Measurements from ENCODE around the gene CCDC69.
"Not testable (repeated sequence)": the region's sequence is repeated elsewhere in the genome, so short reads cannot be mapped to it uniquely, and the experiment has no call there.

The CCDC69 gene

GRCh38 chr5:151243127-151243526 lies 19.2 kb upstream of the CCDC69 start:
- DNase-seq (ENCODE audit: low spot score), result no peak
- no peak overlapping the region for H3K23ac ChIP-seq (ENCODE audit: low read depth, low read length, poor library complexity)
- H3K18ac ChIP-seq (ENCODE audit: low read length), result no peak overlapping the region
- H2AK5ac ChIP-seq (ENCODE audit: low read depth, low read length), result no peak overlapping the region
- no peak overlapping the region for H2BK5ac ChIP-seq (ENCODE audit: low read length)
- H4K8ac ChIP-seq (ENCODE audit: low read depth, low read length), result no peak overlapping the region
- H3K27ac ChIP-seq (replicated peaks; ENCODE audit: low read length), result no peak overlapping the region
- peaks cover 0 to 25% (median 0%) of the 10 kb centered on the region in 3 experiments for H3K27me3 ChIP-seq (ENCODE audit: control insufficient read depth in 3 of 3, insufficient read depth in 3 of 3, low read depth in 1 of 3, low read length in 3 of 3)
- H3K9me3 ChIP-seq (replicated peaks in 1 of 2; ENCODE audit: control insufficient read depth in 2 of 2, insufficient read depth in 1 of 2, low read depth in 1 of 2, low read length in 2 of 2), result no peaks in the 10 kb centered on the region
- no peaks in the 10 kb centered on the region for H3K79me1 ChIP-seq (ENCODE audit: low read depth, low read length)
- H3K9ac ChIP-seq (ENCODE audit: low read depth, low read length, poor library complexity), result no peak overlapping the region
- no peak overlapping the region for H3K14ac ChIP-seq (ENCODE audit: low read length)
- no peak overlapping the region for H4K91ac ChIP-seq (ENCODE audit: low read depth, low read length, poor library complexity)
- no peak overlapping the region for H2AFZ ChIP-seq (ENCODE audit: low read length)
- no peak overlapping the region for H3K4me2 ChIP-seq (ENCODE audit: insufficient read depth, low read length, poor library complexity, severe bottlenecking)
- WGBS, 2 donors (ENCODE audit: extremely low coverage in 2 of 2, insufficient read length in 2 of 2, insufficient replicate concordance in 1 of 2), result no CpG with 5 or more reads among the region's 4 CpGs
- no peak overlapping the region for H2BK12ac ChIP-seq (ENCODE audit: low read length)
- H3K4me3 ChIP-seq (ENCODE audit: low read length in 2 of 2), result no peak overlapping the region
- no peak overlapping the region for H2BK15ac ChIP-seq (ENCODE audit: low read length)
- no peak overlapping the region for H2BK120ac ChIP-seq (ENCODE audit: low read depth, low read length)
- no peaks in the 10 kb centered on the region for H3K4me1 ChIP-seq (ENCODE audit: control insufficient read depth in 2 of 2, insufficient read depth in 1 of 2, low read depth in 1 of 2, low read length in 2 of 2)
- H3K36me3 ChIP-seq (replicated peaks in 1 of 2; ENCODE audit: control insufficient read depth in 2 of 2, insufficient read depth in 2 of 2, low read length in 2 of 2), result no peaks in the 10 kb centered on the region
- no peak overlapping the region for H3K4ac ChIP-seq (ENCODE audit: low read length)

- Histone ChIP-seq H2BK120ac (ENCODE audit: low read depth, low read length) (no peak overlapping the region), H3K79me1 (ENCODE audit: low read depth, low read length) (no peaks in the 10 kb centered on the region)
Measured at GRCh38 chr5:151240924-151241635, 17.2 kb upstream of the CCDC69 start.

GRCh38 chr5:151240268-151240835 lies 16.5 kb upstream of the CCDC69 start:
- H4K8ac ChIP-seq (ENCODE audit: low read depth, low read length); H2AFZ ChIP-seq (ENCODE audit: low read length); H3K27me3 ChIP-seq (ENCODE audit: control insufficient read depth in 3 of 3, insufficient read depth in 3 of 3, low read depth in 1 of 3, low read length in 3 of 3); H2BK120ac ChIP-seq (ENCODE audit: low read depth, low read length); H4K91ac ChIP-seq (ENCODE audit: low read depth, low read length, poor library complexity); H3K27ac ChIP-seq (replicated peaks; ENCODE audit: low read length); H3K9ac ChIP-seq (ENCODE audit: low read depth, low read length, poor library complexity); H3K9me3 ChIP-seq (replicated peaks in 1 of 2; ENCODE audit: control insufficient read depth in 2 of 2, insufficient read depth in 1 of 2, low read depth in 1 of 2, low read length in 2 of 2); H3K4me2 ChIP-seq (ENCODE audit: insufficient read depth, low read length, poor library complexity, severe bottlenecking); H3K36me3 ChIP-seq (replicated peaks in 1 of 2; ENCODE audit: control insufficient read depth in 2 of 2, insufficient read depth in 2 of 2, low read length in 2 of 2); DNase-seq (ENCODE audit: low spot score); H2BK12ac ChIP-seq (ENCODE audit: low read length); H3K4ac ChIP-seq (ENCODE audit: low read length); H3K4me1 ChIP-seq (ENCODE audit: control insufficient read depth in 2 of 2, insufficient read depth in 1 of 2, low read depth in 1 of 2, low read length in 2 of 2); H3K14ac ChIP-seq (ENCODE audit: low read length); H2BK5ac ChIP-seq (ENCODE audit: low read length); H3K18ac ChIP-seq (ENCODE audit: low read length); H2BK15ac ChIP-seq (ENCODE audit: low read length); H3K23ac ChIP-seq (ENCODE audit: low read depth, low read length, poor library complexity); H3K79me1 ChIP-seq (ENCODE audit: low read depth, low read length); H2AK5ac ChIP-seq (ENCODE audit: low read depth, low read length); H3K4me3 ChIP-seq (ENCODE audit: low read length in 2 of 2): not testable (repeated sequence)
- WGBS, 2 donors (ENCODE audit: extremely low coverage in 2 of 2, insufficient read length in 2 of 2, insufficient replicate concordance in 1 of 2), result no CpG with 5 or more reads among the region's 10 CpGs

More at GRCh38 chr5:151240924-151241635, 17.2 kb upstream of the CCDC69 start:
- DNase-seq (ENCODE audit: low spot score), result no peak
- Histone ChIP-seq H3K9me3 (replicated peaks in 1 of 2; ENCODE audit: control insufficient read depth in 2 of 2, insufficient read depth in 1 of 2, low read depth in 1 of 2, low read length in 2 of 2) (no peaks in the 10 kb centered on the region), H4K91ac (ENCODE audit: low read depth, low read length, poor library complexity) (no peak overlapping the region), H3K27ac (replicated peaks; ENCODE audit: low read length) (no peak overlapping the region), H3K4me2 (ENCODE audit: insufficient read depth, low read length, poor library complexity, severe bottlenecking) (no peak overlapping the region), H3K4ac (ENCODE audit: low read length) (no peak overlapping the region), H3K27me3 (ENCODE audit: control insufficient read depth in 3 of 3, insufficient read depth in 3 of 3, low read depth in 1 of 3, low read length in 3 of 3) (peaks cover 0 to 13% (median 0%) of the 10 kb centered on the region in 3 experiments), H2BK5ac (ENCODE audit: low read length) (no peak overlapping the region), H4K8ac (ENCODE audit: low read depth, low read length) (no peak overlapping the region), H2AK5ac (ENCODE audit: low read depth, low read length) (no peak overlapping the region), H3K36me3 (replicated peaks in 1 of 2; ENCODE audit: control insufficient read depth in 2 of 2, insufficient read depth in 2 of 2, low read length in 2 of 2) (no peaks in the 10 kb centered on the region), H3K23ac (ENCODE audit: low read depth, low read length, poor library complexity) (no peak overlapping the region), H3K14ac (ENCODE audit: low read length) (no peak overlapping the region), H3K4me3 (ENCODE audit: low read length in 2 of 2) (no peak overlapping the region), H3K18ac (ENCODE audit: low read length) (no peak overlapping the region), H3K4me1 (ENCODE audit: control insufficient read depth in 2 of 2, insufficient read depth in 1 of 2, low read depth in 1 of 2, low read length in 2 of 2) (no peaks in the 10 kb centered on the region), H2BK12ac (ENCODE audit: low read length) (no peak overlapping the region), H2BK15ac (ENCODE audit: low read length) (no peak overlapping the region), H2AFZ (ENCODE audit: low read length) (no peak overlapping the region), H3K9ac (ENCODE audit: low read depth, low read length, poor library complexity) (no peak overlapping the region)
- no CpG with 5 or more reads among the region's 2 CpGs for WGBS, 2 donors (ENCODE audit: extremely low coverage in 2 of 2, insufficient read length in 2 of 2, insufficient replicate concordance in 1 of 2)

- Histone ChIP-seq H2BK12ac (ENCODE audit: low read length) (no peak overlapping the region), H4K8ac (ENCODE audit: low read depth, low read length) (no peak overlapping the region), H2BK120ac (ENCODE audit: low read depth, low read length) (no peak overlapping the region), H3K79me1 (ENCODE audit: low read depth, low read length) (no peaks in the 10 kb centered on the region), H3K27ac (replicated peaks; ENCODE audit: low read length) (no peak overlapping the region), H3K4me2 (ENCODE audit: insufficient read depth, low read length, poor library complexity, severe bottlenecking) (no peak overlapping the region), H4K91ac (ENCODE audit: low read depth, low read length, poor library complexity) (no peak overlapping the region), H3K9ac (ENCODE audit: low read depth, low read length, poor library complexity) (no peak overlapping the region), H3K4ac (ENCODE audit: low read length) (no peak overlapping the region), H3K14ac (ENCODE audit: low read length) (no peak overlapping the region), H2BK5ac (ENCODE audit: low read length) (no peak overlapping the region), H3K4me3 (ENCODE audit: low read length in 2 of 2) (no peak overlapping the region), H3K27me3 (ENCODE audit: control insufficient read depth in 3 of 3, insufficient read depth in 3 of 3, low read depth in 1 of 3, low read length in 3 of 3) (peaks cover 0 to 13% (median 0%) of the 10 kb centered on the region in 3 experiments), H3K23ac (ENCODE audit: low read depth, low read length, poor library complexity) (no peak overlapping the region), H3K18ac (ENCODE audit: low read length) (no peak overlapping the region), H2AFZ (ENCODE audit: low read length) (peak overlapping the region; percentile 66), H3K36me3 (replicated peaks in 1 of 2; ENCODE audit: control insufficient read depth in 2 of 2, insufficient read depth in 2 of 2, low read length in 2 of 2) (no peaks in the 10 kb centered on the region), H2AK5ac (ENCODE audit: low read depth, low read length) (no peak overlapping the region), H3K4me1 (ENCODE audit: control insufficient read depth in 2 of 2, insufficient read depth in 1 of 2, low read depth in 1 of 2, low read length in 2 of 2) (no peaks in the 10 kb centered on the region), H3K9me3 (replicated peaks in 1 of 2; ENCODE audit: control insufficient read depth in 2 of 2, insufficient read depth in 1 of 2, low read depth in 1 of 2, low read length in 2 of 2) (no peaks in the 10 kb centered on the region), H2BK15ac (ENCODE audit: low read length) (no peak overlapping the region)
- peak; percentile 65 for DNase-seq (ENCODE audit: low spot score)
- WGBS, 2 donors (ENCODE audit: extremely low coverage in 2 of 2, insufficient read length in 2 of 2, insufficient replicate concordance in 1 of 2), result no CpG with 5 or more reads among the region's 17 CpGs
Measured at GRCh38 chr5:151239237-151239861, 15.5 kb upstream of the CCDC69 start.

Measured in neuronal stem cell (in vitro differentiated cells).